SH-SY5Y (cell line): ENCODE measurements around the gene UBAP1.

Experiments used
- GATA2 ChIP-seq: IDR thresholded peaks from 2 replicates; pipeline ENCODE4 v1.6.1; 2011; ENCODE audit warnings: mild to moderate bottlenecking, low read depth, low read length
- GATA3 ChIP-seq: IDR thresholded peaks from 2 replicates; pipeline ENCODE4 v1.6.1; 2011; ENCODE audit warnings: low read depth, mild to moderate bottlenecking, low read length, moderate library complexity

GRCh38 chr9:34140853-34141252, 38.0 kb upstream of the UBAP1 start:
- TF ChIP-seq GATA2 = no peak
- no peak for TF ChIP-seq GATA3
